NCI-H2029 (cell line): ENCODE results near the gene MDM2.

ENCODE experiments used
- DNase-seq: peaks from one replicate; lab custom pipeline; 2025; lab: John Stamatoyannopoulos, UW

MDM2 gene

GRCh38 chr12:68853396-68854077, 45.6 kb downstream of the MDM2 start:
- no peak for DNase-seq

GRCh38 chr12:68854078-68854468, 46.1 kb downstream of the MDM2 start:
- DNase-seq = no peak

- no peak for DNase-seq
Measured at GRCh38 chr12:68854554-68854953, 46.6 kb downstream of the MDM2 start.

- DNase-seq = no peak
Measured at GRCh38 chr12:68855111-68855510, 47.1 kb downstream of the MDM2 start.

DNA sequence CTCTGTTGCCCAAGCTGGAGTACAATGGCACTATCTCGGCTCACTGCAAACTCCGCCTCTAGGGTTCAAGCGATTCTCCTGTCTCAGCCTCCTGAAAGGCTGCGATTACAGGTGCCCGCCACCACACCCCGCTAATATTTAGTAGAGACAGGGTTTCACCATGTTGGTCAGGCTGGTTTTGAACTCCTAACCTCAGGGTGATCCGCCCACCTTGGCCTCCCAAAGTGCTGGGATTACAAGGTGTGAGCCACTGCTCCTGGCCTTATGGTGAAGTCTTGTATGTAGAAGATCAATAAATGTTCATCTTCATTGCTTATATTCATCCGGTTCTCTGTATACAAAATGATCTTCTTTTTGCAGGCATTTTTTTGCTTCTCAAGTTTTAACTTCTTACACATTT, 47.8 kb downstream of the MDM2 start:
- no peak for DNase-seq

- DNase-seq = no peak
Measured at GRCh38 chr12:68856510-68856909, 48.5 kb downstream of the MDM2 start.

- DNase-seq = no peak
Measured at GRCh38 chr12:68861890-68862289, 53.9 kb downstream of the MDM2 start.

GRCh38 chr12:68863109-68863770, 55.3 kb downstream of the MDM2 start:
- DNase-seq = no peak

DNA sequence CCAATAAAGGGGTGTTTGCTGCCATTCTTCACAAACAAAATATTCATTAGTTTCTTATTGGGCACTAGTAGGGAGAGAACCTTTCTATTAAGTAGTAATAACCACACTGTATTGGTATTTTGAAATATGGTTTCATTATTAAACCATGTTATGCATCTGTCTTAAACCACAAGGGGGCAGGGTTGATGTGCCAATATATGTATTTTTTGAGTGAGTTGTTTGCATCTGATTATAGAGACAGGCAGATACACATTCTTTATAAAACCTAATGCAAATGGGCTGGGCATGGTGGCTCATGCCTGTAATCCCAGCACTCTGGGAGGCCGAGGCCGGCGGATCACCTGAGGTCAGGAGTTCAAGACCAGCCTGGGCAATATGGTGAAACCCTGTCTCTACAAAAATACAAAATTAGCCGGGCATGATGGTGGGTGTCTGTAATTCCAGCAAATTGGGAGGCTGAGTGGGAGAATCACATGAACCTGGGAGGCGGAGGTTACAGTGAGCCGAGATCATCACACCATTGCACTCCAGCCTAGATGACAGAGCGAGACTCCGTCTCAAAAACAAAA, 56.0 kb downstream of the MDM2 start:
- peak; percentile 40 for DNase-seq

- DNase-seq = no peak
Measured at GRCh38 chr12:68864604-68865003, 56.6 kb downstream of the MDM2 start.

- DNase-seq = no peak
Measured at GRCh38 chr12:68865399-68866164, 57.6 kb downstream of the MDM2 start.

GRCh38 chr12:68866950-68867349, 59.0 kb downstream of the MDM2 start:
- no peak for DNase-seq

DNA sequence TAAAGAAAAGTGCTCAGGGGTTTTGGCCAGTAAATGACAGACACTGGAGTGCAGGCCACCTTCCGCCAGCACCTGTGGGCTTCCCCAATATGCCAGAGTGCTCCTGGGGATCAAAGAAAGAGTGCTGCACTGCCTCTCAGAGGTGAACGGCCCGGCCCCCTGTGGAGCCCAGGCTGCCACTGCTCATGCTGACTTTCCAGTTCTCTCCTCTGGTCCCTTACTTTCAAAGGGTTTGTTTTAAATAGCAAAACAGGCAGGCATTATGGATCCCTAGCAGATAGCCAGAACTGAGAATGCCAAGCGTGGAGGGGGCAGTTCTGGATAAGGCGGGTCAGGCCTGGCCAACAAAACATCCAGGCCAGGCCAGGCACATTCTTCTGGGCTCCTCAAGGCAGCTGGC, 59.6 kb downstream of the MDM2 start:
- no peak for DNase-seq

DNA sequence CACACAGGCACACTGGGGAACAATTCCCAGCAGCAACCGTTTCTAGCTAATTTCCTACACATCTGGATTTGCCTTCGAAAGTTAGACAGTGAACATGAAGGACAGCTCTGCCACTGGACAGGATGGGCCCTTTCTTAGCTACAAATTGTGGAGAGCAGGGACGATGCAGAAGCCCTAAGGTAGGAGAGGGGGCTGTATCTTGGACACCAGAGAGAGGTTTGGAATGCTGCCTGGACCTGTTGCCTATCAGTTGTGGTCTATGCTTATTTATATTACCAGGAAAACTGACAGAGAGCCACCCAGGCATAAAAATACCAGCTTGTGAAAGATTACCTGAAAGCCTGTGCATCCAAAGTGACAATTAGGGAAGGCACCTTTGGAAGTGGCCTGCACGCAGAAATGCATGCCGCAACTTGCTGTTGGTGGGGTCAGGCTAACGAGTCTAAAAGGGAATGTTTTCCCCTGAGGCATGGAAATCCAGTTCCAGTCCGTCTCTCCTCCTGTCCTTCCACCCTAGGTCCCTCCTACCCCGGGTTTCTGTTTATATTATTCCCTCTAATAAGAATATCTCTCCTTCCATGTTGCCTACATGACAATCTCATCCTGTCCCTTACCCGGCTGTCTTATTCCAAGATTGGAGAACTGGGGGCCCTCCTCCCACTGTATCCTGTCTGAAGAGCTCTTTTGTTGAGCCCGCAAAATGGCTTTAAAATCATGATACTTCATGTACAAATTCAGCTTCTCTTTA, 60.2 kb downstream of the MDM2 start:
- no peak for DNase-seq

DNA sequence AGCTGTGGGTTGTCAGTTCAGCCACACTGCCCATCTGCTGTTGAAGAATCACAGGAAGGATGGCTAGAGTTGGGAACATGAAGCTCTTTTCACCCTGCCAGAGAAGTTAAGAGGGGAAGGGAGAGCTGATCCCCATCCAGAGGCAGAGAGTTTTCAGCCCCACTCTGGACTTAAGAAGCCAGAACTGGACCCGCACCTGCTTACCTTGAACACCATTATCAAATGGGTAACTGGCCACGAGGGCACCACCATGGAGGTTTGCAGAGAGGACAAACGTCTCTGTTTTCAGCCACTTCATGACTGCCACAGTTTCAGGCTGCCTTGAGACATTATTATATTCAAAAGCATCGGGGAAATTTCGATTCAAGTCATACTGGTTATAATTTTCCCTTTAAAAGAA, 62.0 kb downstream of the MDM2 start:
- DNase-seq = no peak

- no peak for DNase-seq
Measured at GRCh38 chr12:68870443-68870842, 62.5 kb downstream of the MDM2 start.

- DNase-seq = no peak
Measured at GRCh38 chr12:68871396-68871795, 63.4 kb downstream of the MDM2 start.

DNA sequence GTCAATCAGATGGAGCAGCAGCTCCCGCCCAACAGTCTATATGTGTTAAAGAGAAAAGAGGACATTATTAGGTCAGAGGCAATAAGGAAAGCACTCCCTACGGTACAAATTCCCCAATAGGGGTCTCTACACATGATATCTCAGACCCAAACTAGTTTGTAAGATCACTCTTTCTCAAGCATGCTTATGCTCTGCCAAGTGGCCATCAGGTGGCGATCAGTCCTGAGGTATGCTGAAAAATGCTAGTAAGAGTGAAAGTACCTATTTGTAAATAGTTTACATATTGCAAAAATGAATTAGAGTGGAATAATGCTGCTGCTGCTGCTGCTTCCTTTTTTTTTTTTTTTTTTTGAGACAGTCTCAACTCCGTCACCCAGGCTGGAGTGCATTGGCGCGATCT, 63.9 kb downstream of the MDM2 start:
- no peak for DNase-seq

GRCh38 chr12:68873316-68873715, 65.3 kb downstream of the MDM2 start:
- DNase-seq = no peak

DNA sequence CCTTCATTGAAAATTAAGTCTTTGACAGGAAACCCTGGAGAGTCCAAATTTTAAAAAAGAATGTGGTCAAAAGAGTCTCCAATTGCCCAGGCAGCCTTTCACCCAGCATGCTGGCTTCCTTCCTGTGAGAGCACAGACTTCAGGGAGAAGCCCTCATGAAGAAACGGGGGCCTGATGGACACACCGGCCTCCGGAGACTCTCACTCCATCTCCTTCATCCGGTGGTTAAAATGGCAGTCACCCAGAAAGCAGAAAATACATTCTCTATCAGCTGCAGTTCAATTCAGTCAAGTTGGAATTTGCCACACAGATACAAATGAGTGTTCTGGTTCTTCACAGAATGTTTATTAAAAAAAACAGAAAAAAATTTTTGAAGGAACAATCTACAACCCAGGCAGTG, 68.5 kb downstream of the MDM2 start:
- DNase-seq = no peak

- no peak for DNase-seq
Measured at GRCh38 chr12:68877583-68877982, 69.6 kb downstream of the MDM2 start.

DNA sequence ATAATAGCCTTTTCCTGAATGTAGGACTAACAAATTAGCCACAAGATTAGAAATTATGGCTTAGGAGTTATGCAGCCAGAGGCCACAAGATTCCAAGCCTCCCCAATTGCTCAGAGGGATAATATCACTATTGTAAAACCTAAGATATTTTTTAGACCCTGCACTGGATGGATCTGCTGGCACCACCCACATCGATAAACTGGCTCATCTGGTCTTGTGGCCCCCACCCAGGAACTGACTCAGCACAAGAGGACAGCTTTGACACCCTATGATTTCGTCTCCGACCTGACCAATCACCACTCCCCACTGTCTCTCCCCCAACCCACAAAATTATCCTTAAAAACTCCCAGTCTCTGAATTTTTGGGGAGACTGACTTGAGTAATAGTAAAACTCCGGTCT, 70.3 kb downstream of the MDM2 start:
- no peak for DNase-seq
